ENCODE measurements around the gene SCGB1C1.
A peak's percentile ranks its signal among the peaks of the same experiment; 100 is the strongest.

SCGB1C1 gene

DNA sequence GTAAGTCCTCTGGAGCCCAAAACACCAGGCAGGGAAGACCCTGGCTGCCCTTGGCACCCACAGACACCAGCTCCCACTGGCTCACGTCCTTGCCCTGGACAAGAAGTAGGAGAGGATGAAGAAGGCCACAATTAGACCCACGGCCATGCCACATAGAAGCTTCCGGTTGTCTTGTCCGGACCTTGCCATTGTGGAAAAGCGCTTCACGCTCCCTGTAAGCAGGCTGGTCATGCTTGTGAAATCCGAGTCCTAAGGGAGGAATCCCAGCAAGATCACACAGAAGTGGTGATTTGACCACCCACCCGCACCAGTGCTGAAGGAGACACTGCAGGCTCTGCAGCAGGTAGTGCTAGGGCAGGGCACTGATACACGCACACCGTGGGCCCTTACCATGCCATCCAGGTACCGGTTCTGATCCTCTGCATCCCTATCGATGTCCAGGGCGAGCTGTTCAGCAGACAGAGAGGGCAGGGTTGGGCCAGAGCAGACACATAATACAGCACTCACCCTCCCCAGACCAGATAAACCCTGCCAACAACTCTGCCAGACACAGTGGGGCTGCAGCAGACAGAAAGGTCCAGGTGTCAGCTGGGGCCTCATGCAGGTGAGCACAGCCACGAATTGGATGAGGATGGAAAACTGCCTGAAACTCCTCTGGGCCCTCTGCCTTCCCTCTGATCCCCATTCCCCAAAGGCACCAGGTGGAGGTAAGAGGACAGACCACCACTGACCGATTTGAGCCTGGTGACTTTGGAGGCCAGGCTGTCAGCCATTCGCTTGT is 12.5 kb downstream of the SCGB1C1 start:
- DNase-seq: no peak

DNA sequence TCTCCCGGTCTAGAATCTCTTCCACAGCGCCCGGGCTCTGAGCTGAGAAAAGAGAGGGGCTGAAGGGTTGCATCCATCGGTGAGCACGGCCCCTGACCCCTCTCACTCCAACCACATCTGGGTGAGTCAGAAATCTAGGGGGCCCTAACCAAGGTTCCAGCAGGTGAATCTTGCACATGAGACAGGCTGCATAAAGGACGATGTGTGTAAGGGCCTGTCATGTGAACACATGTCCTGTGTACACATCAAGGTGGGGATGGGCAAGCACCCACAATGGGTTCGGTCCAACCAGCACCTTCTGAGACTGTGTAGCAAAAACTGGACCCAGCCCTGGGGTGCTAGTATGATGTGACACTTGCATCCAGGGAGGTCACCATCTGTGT is 13.1 kb downstream of the SCGB1C1 start:
- DNase-seq: no peak

DNA sequence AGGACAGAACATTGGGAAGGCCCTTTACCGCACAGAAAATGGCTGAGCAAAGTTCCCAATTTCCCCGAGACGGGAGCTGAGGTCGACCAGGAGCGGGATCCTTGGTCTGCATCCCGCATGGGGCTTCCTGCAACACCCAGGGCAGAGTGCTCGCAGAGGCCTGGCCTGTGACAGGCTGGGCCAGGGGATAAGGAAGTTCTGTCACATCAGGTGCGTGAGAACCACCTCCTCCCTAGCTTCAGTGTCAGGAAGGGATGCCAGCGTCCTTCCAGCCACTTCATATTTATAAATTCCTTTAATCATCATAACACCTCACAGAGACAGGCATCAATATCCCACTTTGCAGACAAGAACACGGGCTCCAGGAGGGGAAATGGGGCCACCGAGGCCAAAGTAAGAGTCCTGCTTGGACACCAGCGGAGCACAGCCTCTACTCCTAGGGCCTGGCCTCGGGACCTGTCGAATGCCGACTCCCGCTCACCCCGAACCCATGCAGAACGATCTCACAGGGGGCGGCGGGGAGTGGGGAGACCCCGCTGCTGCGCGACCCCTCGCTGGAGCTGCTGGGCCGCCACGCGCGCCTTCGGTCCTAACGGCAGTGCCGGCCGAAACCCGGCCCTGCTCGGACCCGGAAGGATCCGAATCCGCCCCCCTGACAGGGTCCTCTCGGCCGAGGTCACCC is 13.8 kb downstream of the SCGB1C1 start:
- DNase-seq: no peak

DNA sequence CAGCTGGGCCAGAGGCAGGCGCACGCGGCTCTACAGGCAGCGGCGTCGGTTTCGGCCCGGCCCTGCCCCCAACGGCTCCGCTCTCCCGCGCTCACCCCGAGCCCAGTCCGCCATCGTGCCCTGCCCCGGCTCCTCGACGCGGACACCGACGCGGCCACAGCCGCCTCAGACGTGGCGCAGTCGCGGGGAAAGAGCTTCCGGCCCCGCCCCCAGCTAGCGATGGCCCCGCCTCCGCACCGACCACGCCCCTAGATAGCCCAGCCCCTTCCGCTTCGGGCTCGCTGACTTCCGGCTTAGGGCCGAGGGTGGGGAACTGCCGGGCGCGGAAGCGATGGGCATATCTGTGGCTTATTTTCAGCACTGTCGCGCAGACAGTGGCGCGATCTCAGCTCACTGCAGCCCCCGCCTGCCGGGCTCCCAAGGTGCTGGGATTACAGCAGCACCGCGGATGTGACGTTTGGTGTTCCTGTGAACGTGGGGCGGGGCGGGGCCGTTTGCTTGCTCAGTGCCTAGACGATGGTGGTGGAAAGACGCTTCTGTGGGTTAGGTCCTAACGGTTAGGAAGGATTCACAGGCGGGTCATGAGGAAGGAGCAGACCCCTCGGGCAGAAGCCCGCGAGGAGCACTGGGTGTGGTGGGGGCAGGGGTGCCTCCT is 14.5 kb downstream of the SCGB1C1 start, which contains the start of the genes BET1L and RIC8A:
Gene BET1L (minus strand): TSS at position 192 of the 655 bp plus-strand sequence. CDS start 78 bp downstream, at position 114.
Gene RIC8A (plus strand): TSS at position 501 of the 655 bp plus-strand sequence. CDS start 1,147 bp downstream, outside the sequence.
- DNase-seq: peak; percentile 97

DNA sequence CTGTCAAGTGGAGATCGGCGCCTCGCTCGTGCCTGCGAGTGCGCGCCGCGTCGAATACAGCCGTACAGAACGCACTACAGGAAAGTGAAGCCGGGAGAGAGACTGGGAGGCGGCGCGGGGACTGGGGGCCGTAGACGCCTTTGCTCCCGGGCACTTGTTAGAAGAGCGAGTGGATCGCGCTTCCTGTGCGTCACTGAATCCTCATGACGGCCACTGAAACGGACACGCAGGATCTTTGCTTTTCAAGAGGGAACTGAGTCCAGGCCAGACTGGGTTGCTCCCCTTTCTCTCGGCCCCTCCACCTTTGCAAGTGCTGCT is 14.9 kb downstream of the SCGB1C1 start:
- no peak for DNase-seq

DNA sequence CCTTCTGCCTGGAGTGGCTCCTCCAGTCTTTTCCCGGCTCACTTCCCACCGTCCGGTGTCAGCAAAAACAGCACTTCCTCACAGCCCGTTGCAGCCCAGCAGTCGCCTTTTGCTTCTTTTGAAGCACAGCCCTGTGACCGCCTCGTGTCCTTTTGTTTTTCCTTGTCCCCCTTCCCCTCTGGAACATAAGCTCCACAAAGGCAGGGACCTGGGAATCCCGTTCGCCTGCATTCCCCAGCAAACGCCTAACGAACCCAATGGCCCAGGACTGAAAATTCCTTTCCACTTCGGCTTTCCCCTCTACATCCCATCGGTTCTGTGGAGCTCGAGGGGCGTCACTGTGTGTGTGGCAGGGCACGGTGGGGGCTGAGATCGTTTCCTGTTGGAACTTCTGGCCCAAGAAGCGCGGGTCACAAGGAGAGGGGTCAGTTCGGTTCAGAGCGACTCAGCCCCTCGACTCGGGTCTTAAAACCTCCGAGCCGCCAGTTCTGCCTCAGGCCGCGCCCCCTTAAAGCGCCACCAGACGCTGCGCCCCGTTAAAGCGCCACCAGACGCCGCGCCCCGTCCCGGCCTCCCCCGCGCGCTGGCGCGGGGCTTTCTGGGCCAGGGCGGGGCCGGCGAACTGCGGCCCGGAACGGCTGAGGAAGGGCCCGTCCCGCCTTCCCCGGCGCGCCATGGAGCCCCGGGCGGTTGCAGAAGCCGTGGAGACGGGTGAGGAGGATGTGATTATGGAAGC is 15.5 kb downstream of the SCGB1C1 start:
- DNase-seq: peak; percentile 89

DNA sequence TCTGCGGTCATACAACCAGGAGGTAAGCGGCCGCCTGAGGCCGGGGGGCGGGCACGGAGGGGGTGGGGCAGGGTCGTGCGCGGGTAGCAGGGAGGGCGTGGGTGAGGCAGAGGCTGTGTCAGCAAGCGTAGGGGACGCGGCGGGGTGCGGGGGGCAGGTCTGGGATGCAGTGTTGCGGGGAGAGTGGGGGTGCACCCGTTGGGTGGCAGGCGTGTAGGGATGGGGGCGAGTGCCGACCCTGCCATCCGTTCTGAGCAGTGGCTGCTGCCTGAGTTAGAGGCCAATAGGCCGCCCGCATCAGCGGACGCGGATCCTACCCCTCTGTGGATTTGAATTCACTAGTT is 16.0 kb downstream of the SCGB1C1 start:
- no peak for DNase-seq

DNA sequence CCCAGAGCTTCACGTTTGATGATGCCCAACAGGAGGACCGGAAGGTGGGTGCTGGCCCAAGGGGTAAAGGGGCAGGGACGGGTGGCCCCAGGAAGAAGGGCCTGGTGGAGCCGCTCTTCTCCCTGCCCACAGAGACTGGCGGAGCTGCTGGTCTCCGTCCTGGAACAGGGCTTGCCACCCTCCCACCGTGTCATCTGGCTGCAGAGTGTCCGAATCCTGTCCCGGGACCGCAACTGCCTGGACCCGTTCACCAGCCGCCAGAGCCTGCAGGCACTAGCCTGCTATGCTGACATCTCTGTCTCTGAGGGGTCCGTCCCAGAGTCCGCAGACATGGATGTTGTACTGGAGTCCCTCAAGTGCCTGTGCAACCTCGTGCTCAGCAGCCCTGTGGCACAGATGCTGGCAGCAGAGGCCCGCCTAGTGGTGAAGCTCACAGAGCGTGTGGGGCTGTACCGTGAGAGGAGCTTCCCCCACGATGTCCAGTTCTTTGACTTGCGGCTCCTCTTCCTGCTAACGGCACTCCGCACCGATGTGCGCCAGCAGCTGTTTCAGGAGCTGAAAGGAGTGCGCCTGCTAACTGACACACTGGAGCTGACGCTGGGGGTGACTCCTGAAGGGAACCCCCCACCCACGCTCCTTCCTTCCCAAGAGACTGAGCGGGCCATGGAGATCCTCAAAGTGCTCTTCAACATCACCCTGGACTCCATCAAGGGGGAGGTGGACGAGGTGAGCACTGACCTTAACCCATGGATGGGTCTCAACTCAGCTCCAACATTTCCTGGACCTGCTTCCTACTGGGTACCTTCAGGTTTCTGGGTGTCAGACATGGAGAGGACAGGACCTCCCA is 16.6 kb downstream of the SCGB1C1 start:
- no peak for DNase-seq

DNA sequence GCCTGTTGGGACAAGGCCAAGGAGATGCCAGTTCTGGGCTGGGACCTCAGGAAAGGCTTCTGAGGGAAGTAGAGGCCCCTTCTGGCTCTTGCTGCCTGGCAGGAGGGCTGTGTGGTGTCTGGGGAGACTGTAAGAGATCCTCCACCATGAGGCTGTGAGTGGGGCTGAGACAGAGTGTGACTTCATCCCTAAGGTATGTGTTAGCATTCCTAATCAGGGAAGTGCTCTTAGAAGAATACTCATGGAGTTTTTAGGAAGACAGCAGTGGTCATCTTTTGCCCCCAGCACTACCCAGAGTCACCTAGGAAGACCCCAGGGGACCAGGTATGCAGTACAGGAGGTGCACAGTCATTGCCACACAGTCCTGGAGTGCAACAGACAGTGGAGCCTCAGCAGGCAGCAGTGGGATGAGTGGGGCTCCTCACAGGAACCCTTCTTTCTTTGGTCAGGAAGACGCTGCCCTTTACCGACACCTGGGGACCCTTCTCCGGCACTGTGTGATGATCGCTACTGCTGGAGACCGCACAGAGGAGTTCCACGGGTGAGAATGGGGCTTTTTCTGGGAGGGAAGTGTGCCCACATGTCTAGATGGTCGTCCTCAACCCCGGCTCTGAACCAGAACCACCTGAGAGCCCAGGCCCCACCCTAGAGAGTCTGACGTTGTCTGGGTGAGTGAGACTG is 17.4 kb downstream of the SCGB1C1 start:
- no peak for DNase-seq

DNA sequence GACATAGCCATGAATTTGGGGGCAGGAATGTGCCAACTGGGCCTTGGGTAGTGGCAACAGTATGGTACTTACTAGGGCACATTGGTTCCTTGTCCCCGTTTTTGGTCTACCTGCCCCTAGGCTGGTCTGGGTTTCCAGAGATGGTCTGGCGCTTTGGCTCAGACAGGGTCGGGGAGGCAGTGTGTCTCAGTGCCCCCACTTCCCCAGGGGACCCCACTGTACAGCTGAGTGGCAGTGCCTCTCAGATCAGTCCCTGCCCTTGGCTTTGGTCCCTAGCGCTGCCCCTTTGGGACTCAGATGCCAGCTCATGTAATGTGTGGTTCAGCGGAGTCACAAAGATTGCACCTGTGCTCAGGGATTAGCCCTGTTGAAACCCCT is 17.9 kb downstream of the SCGB1C1 start:
- no peak for DNase-seq

DNA sequence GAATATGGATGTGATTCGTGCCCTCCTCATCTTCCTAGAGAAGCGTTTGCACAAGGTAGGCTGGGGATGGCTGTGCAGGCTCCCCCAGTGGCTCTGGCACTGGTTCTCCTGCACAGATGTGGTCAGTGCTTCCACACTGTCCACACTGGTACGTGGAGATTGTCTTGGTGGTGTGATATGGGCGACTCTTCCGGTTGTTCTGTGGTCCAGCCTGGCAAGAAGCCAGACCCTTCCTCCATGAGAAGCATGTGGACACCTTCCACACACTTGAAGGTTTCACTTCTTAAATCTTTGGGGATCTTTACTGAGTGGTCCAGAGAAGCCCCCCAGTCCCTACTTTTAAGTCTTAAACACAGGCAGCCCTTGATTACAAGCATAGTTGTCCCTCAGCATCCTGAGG is 18.4 kb downstream of the SCGB1C1 start:
- no peak for DNase-seq

DNA sequence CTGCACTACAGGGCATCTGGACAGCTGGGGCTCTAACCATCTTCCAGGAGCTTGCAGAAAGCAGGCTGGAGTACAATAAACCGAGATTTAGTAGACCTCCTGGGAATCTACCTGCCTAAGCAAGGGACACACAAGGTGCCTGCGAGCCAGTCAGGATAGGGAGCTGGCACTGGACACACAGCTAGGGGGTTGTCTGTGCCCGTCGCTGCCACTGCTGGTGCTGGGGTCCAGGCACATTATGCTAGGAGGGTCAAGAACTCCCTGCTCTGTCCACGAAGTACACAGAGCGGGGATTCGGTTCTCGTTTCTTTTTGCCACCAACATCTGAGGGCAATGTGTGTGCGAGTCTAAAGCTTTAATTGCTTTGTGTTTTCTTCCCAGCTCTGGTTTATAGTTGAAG is 18.9 kb downstream of the SCGB1C1 start:
- no peak for DNase-seq

DNA sequence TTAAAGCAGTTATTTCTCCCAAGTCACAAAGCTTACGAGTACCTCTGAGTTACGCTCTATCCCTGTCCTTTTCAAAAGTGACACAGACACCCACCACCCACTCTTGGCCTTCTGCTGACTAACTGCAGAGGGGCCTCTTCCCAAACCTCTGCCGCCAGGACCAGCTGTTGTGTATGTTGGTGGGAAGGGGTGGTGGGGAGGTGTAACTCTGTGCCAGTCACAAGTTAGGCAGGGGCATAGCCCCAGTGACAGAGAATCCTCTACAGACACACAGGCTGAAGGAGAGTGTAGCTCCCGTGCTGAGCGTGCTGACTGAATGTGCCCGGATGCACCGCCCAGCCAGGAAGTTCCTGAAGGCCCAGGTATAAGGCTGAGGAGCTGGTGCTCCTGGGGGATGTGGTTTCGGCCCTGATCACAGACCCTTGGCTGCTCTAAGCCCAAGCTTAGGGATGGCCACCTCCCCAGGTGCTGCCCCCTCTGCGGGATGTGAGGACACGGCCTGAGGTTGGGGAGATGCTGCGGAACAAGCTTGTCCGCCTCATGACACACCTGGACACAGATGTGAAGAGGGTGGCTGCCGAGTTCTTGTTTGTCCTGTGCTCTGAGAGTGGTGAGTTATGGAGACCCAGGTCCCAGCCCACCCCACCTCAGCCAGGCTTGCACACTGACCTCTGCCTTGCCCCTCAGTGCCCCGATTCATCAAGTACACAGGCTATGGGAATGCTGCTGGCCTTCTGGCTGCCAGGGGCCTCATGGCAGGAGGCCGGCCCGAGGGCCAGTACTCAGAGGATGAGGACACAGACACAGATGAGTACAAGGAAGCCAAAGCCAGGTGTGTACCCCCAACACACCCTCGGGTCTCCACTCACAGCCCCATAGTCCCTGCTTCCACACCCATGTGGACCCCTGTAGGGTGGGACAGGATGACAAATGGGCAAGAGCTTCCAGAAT is 19.5 kb downstream of the SCGB1C1 start:
- no peak for DNase-seq

DNA sequence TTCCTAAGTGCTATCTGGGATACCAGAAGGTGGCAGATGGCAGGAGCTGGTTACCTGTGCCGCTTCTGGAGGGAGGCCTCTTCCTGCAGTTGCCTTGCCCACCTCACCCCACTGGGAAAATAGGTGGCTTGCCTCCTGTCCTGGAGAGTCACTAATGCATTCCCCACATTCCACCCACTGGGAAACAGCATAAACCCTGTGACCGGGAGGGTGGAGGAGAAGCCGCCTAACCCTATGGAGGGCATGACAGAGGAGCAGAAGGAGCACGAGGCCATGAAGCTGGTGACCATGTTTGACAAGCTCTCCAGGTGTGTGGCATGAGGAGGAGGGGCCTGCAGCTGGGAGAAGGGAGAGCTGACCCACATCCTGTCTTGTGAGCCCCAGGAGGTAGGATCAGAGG is 20.2 kb downstream of the SCGB1C1 start:
- no peak for DNase-seq

DNA sequence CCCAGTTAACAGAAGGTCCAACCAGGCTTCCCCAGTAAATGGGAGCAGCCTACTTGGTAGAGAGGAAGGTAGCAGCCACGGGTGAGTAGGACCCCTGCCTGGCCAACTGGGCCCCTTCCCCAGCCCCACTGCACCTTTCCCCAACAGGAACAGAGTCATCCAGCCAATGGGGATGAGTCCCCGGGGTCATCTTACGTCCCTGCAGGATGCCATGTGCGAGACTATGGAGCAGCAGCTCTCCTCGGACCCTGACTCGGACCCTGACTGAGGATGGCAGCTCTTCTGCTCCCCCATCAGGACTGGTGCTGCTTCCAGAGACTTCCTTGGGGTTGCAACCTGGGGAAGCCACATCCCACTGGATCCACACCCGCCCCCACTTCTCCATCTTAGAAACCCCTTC is 21.2 kb downstream of the SCGB1C1 start:
- no peak for DNase-seq

DNA sequence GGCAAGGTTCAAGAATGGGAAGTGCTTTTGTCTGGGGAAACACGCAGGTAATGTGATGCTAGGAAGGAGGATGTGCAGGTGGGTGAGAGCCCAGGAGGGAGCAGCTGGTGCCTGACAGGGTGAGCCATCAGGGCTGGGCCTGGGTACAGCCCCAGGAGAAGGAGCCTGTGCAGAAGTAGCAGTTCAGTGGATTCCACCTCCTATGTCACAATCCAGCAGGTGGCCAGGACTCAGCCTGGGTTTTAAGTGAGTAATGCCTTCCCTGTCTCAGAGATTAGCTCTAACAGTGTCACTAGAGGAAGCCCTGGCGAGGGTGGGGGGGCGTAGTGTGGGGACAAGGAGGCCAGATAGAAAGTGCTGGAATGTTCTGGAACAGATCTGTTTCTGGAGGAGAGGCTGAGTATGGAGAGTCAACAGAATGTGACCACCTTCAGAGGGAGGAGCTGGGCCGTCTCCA is 22.7 kb downstream of the SCGB1C1 start:
- DNase-seq: no peak

DNA sequence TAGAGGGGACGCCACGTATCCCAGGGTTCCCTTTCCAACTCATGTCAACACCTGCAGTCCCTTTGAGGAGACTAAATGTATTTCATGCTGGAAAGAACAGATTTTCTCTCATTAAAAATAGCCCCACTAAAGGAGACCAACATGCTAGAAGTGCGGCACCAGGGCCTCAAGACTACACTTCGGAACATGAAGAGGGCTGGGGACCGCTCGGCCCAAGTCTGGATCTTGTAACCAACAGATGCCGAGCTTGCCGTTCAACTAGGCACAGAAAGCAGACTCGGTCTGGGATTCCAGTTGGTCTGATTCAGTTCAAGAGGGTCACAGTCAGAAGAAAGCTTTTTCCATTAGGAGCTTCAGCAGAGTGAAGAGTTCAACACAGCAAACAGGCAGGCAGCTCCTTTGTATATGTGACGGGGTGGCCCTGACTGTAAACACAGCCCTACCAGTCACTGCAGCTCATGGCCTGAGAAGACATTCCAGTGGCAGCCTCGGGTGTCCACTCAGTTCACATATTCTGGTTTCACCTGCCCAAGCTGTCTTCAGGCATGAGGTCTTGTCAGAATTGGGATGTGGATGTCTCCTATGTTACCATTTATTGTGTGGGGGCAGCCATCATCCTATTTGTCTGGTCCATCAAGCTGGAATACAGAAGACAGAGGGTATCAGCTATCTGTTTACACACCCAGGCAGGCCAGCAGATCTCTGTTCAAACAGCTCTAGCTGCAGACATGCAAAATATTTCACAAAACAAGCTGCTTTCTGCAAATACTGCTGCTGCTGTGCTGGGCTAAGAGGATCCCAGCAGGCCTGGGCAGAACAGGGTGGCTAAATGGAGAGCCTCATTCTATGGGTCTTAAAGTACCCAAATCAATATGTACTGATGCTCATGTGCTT is 23.4 kb downstream of the SCGB1C1 start:
- DNase-seq: no peak

DNA sequence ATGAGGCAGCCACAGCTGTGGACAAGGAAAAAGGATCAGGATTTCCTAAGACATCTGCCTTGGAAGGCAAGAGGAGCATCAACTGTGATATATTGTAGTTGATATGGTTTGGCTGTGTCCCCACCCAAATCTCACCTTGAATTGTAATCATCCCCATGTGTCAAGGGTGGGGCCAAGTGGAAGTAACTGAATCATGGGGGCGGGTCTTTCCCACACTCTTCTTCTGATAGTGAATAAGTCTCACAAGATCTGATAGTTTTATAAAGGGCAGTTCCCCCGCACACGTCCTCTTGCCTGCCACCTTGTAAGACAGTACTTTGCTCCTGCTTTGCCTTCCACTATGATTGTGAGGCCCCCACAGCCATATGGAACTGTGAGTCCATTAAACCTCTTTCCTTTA is 24.8 kb downstream of the SCGB1C1 start:
- DNase-seq: no peak

DNA sequence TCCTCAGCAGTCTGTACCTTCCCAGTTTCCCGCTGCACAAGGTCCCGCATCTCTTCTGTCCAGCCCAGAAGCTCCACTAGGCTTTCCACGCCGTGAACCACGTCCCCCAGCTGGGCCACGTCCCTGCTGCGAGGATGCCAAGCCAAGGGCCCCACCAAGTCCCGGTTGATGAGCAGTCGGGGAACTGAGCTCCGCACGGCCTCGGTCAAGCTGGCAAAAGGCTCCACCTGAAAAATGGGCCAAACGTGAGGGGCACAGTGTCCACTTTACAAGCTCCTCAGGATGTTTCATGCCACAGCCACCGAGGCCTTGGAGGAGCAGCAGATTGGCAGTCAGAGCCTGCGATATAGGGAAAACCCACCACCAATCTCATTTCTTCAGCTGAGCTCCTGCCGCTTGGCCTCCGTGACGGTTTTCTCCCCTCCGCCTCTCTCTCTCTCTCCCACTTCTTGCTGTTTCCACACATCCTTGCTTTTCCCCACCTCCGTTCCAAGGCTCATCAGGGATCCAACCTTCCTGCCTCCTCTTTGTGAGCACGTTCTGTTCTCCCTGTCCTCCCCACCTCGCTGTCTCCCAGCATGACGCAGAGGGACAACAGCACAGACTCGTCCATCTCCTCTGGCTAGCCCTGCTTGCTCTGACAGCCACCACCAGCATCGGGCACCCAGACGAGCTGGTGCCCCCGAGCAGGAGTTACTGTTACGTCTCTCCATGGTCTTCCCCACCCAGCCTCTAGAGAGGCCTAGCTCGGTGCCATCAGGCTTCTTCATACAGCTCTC is 26.1 kb downstream of the SCGB1C1 start:
- DNase-seq: no peak
